Neural cell (in vitro differentiated cells): ENCODE results near the gene RAC2. TPM values are rescaled to one million over a fixed set of nuclear protein-coding genes. Genes with fewer than 3 reads are reported as not detected.

Experiments
- H2AFZ ChIP-seq: fragments of 200-600, 300-800 bp; sonication (generic), shearing (Covaris generic); 2 replicates; pipeline ENCODE4 v1.6.0; 2014; ENCODE audit warnings: low read depth, mild to moderate bottlenecking, antibody characterized with exemption, low read length, moderate library complexity
- H3F3A ChIP-seq: fragments of 200-600 bp; shearing (Covaris generic); 2 replicates; pipeline ENCODE4 v1.6.1; 2016; ENCODE audit warnings: mild to moderate bottlenecking, moderate library complexity, mixed read lengths, antibody characterized with exemption, low read length; ENCODE audit not compliant: insufficient read depth, poor library complexity, severe bottlenecking
- H3K27ac ChIP-seq: fragments of 200-600, 300-800 bp; sonication (generic), shearing (Covaris generic); 2 replicates; pipeline ENCODE4 v1.5.1; 2014; ENCODE audit warnings: mild to moderate bottlenecking, low read length, moderate library complexity
- H3K27me3 ChIP-seq: fragments of 300-800, 200-600 bp; sonication (generic), shearing (Covaris generic); 2 replicates; pipeline ENCODE4 v1.6.0; 2014; ENCODE audit warnings: mild to moderate bottlenecking, low read depth, low read length, moderate library complexity; ENCODE audit not compliant: insufficient read depth
- H3K36me3 ChIP-seq: fragments of 300-800, 200-600 bp; sonication (generic), shearing (Covaris generic); 2 replicates; pipeline ENCODE4 v1.5.1; 2014; ENCODE audit warnings: mild to moderate bottlenecking, antibody characterized with exemption, low read length, moderate library complexity; ENCODE audit not compliant: insufficient read depth
- H3K4me2 ChIP-seq: fragments of 300-800, 200-600 bp; sonication (generic), shearing (Covaris generic); 2 replicates; pipeline ENCODE4 v1.6.0; 2014; ENCODE audit warnings: mild to moderate bottlenecking, low read length
- H3K4me3 ChIP-seq: fragments of 300-800, 200-600 bp; sonication (generic), shearing (Covaris generic); 2 replicates; pipeline ENCODE4 v1.5.1; 2014; ENCODE audit warnings: mild to moderate bottlenecking, low read length, moderate library complexity
- H3K79me2 ChIP-seq: fragments of 200-600 bp; shearing (Covaris generic); replicated peaks from 2 replicates; pipeline ENCODE4 v1.6.0; 2014; ENCODE audit warnings: mild to moderate bottlenecking, low read length, moderate library complexity; ENCODE audit not compliant: insufficient read depth
- H3K9ac ChIP-seq: fragments of 300-800, 200-600 bp; sonication (generic), shearing (Covaris generic); 2 replicates; pipeline ENCODE4 v1.6.1; 2016; ENCODE audit warnings: mild to moderate bottlenecking, low read length, mixed read lengths
- H3K9me2 ChIP-seq: fragments of 200-600 bp; shearing (Covaris generic); 2 replicates; pipeline ENCODE4 v1.6.1; 2016; ENCODE audit warnings: mild to moderate bottlenecking, low read length, mixed read lengths; ENCODE audit not compliant: insufficient read depth
- H3K9me3 ChIP-seq: fragments of 200-600, 300-800 bp; sonication (generic), shearing (Covaris generic); 2 replicates; pipeline ENCODE4 v1.6.1; 2016; ENCODE audit warnings: mild to moderate bottlenecking, mixed run types, low read length, moderate library complexity, mixed read lengths
- H4K20me1 ChIP-seq: fragments of 200-600 bp; shearing (Covaris generic); 2 replicates; pipeline ENCODE4 v1.6.1; 2016; ENCODE audit warnings: mild to moderate bottlenecking, mixed run types; ENCODE audit not compliant: insufficient read depth
- CTCF ChIP-seq: fragments of 450-650 bp; IDR thresholded peaks from 2 replicates; pipeline ENCODE4 v1.5.1; 2014; ENCODE audit warnings: antibody characterized with exemption, mild to moderate bottlenecking, moderate library complexity; ENCODE audit not compliant: poor library complexity, severe bottlenecking
- EP300 ChIP-seq: fragments of 450-650 bp; conservative IDR thresholded peaks from 2 replicates; pipeline ENCODE4 v1.6.1; 2014; ENCODE audit warnings: antibody characterized with exemption, mild to moderate bottlenecking, moderate library complexity; ENCODE audit not compliant: poor library complexity, severe bottlenecking
- EZH2 ChIP-seq: fragments of 200-600, 300-800 bp; shearing (Covaris generic), sonication (generic); IDR thresholded peaks from 2 replicates; pipeline ENCODE4 v1.6.1; 2014; ENCODE audit warnings: antibody characterized with exemption, low read length, borderline replicate concordance, mild to moderate bottlenecking; ENCODE audit not compliant: insufficient read depth, poor library complexity, severe bottlenecking
- MXI1 ChIP-seq: fragments of 450-650 bp; conservative IDR thresholded peaks from 2 replicates; pipeline ENCODE4 v1.6.1; 2014; ENCODE audit warnings: antibody characterized with exemption, mild to moderate bottlenecking; ENCODE audit not compliant: poor library complexity, severe bottlenecking
- POLR2AphosphoS5 ChIP-seq: IDR thresholded peaks from 2 replicates; pipeline ENCODE4 v1.6.1; 2012
- RAD21 ChIP-seq: fragments of 450-650 bp; conservative IDR thresholded peaks from 2 replicates; pipeline ENCODE4 v1.6.1; 2014; ENCODE audit warnings: antibody characterized with exemption, mild to moderate bottlenecking, moderate library complexity
- SMC3 ChIP-seq: fragments of 450-650 bp; conservative IDR thresholded peaks from 2 replicates; pipeline ENCODE4 v1.6.1; 2014; ENCODE audit warnings: antibody characterized with exemption, mild to moderate bottlenecking, moderate library complexity; ENCODE audit not compliant: poor library complexity
- TAF1 ChIP-seq: IDR thresholded peaks from 2 replicates; pipeline ENCODE4 v1.6.1; 2012; ENCODE audit warnings: low read depth
- polyA plus RNA-seq: library from polyadenylated mRNA; depleted of rRNA; stranded (reverse); fragments of >200 nt; gene quantifications from 2 replicates; pipeline ENCODE4 v1.2.3, GENCODE V29; 2014
- TF ChIP-seq, protein P1 (sequence below): IDR thresholded peaks from 2 replicates; pipeline ENCODE4 v1.6.1; 2012; ENCODE audit warnings: borderline replicate concordance

RAC2 gene
- polyA plus RNA-seq, 1 donor from 2014 or later = not detected

- Histone ChIP-seq H3K27ac (no peak overlapping the region), H3K36me3 (no peaks in the 10 kb centered on the region), H3F3A (no peaks in the 10 kb centered on the region), H3K79me2 (no peaks in the 10 kb centered on the region), H2AFZ (no peak overlapping the region), H3K27me3 (no peaks in the 10 kb centered on the region), H3K9me3 (no peaks in the 10 kb centered on the region), H4K20me1 (no peaks in the 10 kb centered on the region), H3K9me2 (no peaks in the 10 kb centered on the region), H3K4me3 (no peak overlapping the region), H3K9ac (no peak overlapping the region), H3K4me2 (no peak overlapping the region)
- TF ChIP-seq TAF1 (no peak), EP300 (no peak), MXI1 (no peak), EZH2 (no peak)
Observed at GRCh38 chr22:37186997-37187522, 57.0 kb downstream of the RAC2 start.

DNA sequence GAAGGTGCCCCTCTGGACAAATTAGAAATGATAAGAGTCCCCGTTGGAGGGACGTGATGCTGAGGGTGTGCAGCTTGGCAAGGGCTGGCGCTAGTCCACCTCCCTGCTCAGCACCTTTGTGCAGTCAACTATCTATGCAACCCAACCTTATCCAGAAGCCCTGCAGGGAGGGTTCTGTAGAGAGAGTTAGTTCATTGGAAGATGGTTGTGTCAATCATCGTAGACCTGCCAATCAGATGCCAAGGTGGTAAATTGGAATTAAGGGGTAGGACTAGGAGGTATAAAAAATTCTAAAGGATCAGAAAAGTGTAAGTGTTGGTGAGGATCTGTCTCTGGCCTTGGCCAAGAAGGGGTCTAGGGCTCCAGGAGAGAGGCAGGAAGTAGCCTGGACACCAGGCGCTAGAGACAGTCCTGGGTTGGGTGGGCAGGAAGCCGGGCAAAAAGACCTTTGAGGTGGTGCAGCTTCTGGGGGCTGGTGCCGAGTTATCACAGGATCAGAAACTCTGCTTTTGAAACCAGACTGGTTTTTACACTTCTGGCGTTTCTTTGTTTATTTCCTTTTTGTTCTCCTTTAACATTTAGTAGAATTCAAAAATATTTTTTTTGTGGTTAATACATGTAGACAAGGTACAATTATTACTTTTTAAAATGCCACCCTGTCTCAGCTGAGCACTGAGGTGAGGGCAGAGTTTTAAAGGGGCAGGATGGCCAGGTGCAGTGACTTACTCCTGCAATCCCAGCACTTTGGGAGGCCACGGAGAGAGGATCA, 57.7 kb downstream of the RAC2 start:
- Histone ChIP-seq H3K27me3 (no peaks in the 10 kb centered on the region), H3K9me3 (no peaks in the 10 kb centered on the region), H2AFZ (no peak overlapping the region), H3K36me3 (no peaks in the 10 kb centered on the region), H3K79me2 (no peaks in the 10 kb centered on the region), H3F3A (no peaks in the 10 kb centered on the region), H3K27ac (no peak overlapping the region), H3K4me3 (no peak overlapping the region), H3K9ac (no peak overlapping the region), H4K20me1 (no peaks in the 10 kb centered on the region), H3K9me2 (no peaks in the 10 kb centered on the region), H3K4me2 (no peak overlapping the region)
- TF ChIP-seq, protein P1, sequence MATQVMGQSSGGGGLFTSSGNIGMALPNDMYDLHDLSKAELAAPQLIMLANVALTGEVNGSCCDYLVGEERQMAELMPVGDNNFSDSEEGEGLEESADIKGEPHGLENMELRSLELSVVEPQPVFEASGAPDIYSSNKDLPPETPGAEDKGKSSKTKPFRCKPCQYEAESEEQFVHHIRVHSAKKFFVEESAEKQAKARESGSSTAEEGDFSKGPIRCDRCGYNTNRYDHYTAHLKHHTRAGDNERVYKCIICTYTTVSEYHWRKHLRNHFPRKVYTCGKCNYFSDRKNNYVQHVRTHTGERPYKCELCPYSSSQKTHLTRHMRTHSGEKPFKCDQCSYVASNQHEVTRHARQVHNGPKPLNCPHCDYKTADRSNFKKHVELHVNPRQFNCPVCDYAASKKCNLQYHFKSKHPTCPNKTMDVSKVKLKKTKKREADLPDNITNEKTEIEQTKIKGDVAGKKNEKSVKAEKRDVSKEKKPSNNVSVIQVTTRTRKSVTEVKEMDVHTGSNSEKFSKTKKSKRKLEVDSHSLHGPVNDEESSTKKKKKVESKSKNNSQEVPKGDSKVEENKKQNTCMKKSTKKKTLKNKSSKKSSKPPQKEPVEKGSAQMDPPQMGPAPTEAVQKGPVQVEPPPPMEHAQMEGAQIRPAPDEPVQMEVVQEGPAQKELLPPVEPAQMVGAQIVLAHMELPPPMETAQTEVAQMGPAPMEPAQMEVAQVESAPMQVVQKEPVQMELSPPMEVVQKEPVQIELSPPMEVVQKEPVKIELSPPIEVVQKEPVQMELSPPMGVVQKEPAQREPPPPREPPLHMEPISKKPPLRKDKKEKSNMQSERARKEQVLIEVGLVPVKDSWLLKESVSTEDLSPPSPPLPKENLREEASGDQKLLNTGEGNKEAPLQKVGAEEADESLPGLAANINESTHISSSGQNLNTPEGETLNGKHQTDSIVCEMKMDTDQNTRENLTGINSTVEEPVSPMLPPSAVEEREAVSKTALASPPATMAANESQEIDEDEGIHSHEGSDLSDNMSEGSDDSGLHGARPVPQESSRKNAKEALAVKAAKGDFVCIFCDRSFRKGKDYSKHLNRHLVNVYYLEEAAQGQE = no peak
- no peak for TF ChIP-seq POLR2AphosphoS5
- no peak for TF ChIP-seq EP300
- TF ChIP-seq SMC3 = no peak
- TF ChIP-seq CTCF = no peak
- no peak for TF ChIP-seq TAF1
- TF ChIP-seq RAD21 = no peak
- TF ChIP-seq MXI1 = no peak
